ENCODE data around the gene EFNA4. TPM values are rescaled to one million over a fixed set of nuclear protein-coding genes. Genes with fewer than 3 reads are reported as not detected.

EFNA4 gene
- total and polyA plus RNA-seq, 2 experiments from 2014 or later: 4.6 to 5.5 TPM

DNA sequence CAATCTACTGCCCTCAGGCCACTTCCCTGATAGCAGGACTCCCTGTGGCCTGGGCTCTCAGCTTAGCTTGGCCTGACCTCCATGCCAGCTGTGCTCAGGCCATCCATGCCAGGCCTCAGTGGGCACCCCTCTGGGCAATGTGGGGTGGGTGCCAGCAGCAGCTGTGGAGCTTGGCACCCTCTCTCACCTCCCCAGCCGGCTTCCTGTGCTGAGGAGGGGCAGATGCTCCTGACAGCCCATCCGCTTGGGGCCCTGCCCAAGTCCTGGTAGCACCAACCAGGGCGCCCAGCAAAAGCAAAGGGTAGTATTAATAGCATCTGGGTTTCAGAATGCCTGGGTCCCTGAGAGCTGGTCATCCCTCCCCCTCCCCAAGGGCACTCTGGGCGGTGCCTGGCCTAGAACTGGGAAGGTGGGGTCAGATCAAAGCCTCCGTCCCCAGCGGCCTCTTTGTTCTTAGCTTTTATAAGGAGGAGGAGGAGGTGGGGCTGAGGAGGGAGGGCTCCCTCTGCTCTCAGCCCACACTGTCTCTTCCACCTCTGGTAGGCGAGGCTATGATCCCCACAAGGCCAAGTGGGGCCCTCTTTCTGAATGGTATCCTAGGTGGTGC, 6.1 kb downstream of the EFNA4 start:
- no peaks in the 10 kb centered on the region for H3K36me3 ChIP-seq (ENCODE audit: low read depth)
- H3K4me2 ChIP-seq (ENCODE audit: unreplicated experiment): no peak overlapping the region
- no peak overlapping the region for H3K4me3 ChIP-seq
- no peaks in the 10 kb centered on the region for H4K20me1 ChIP-seq (ENCODE audit: insufficient read depth)
- no peaks in the 10 kb centered on the region for H3K9me2 ChIP-seq (ENCODE audit: insufficient read depth)
- no peak overlapping the region for H3K9ac ChIP-seq
- in situ Hi-C loops (cut with MboI): no loop called here
- H3K4me1 ChIP-seq (ENCODE audit: insufficient read depth): 0 out of 2 replicates have a peak, but pooled peaks cover 4% of the 10 kb centered on the region
- WGBS, 2 experiments (ENCODE audit: low coverage in 1 of 2, low lambda C conversion rate in 2 of 2, missing lambda C conversion rate in 2 of 2): 87 to 88% methylated on average over 7 of the region's 7 CpGs
- H3K27ac ChIP-seq: no peak overlapping the region
- H3F3A ChIP-seq (ENCODE audit: insufficient read depth): no peaks in the 10 kb centered on the region
- no peaks in the 10 kb centered on the region for H3K27me3 ChIP-seq (replicated peaks; ENCODE audit: insufficient read depth)
- no peaks in the 10 kb centered on the region for H3K9me3 ChIP-seq (ENCODE audit: low read depth)
- TF ChIP-seq EZH2 (IDR thresholded peaks at IDR 0.05; ENCODE audit: insufficient read depth, poor library complexity, severe bottlenecking) (no peak), EZH2phosphoT487 (IDR thresholded peaks at IDR 0.05; ENCODE audit: insufficient read depth, low read depth) (no peak)
- DNase-seq: no peak
- H3K79me2 ChIP-seq (ENCODE audit: insufficient read depth): peaks cover 3% of the 10 kb centered on the region; the same call in 1 of the 2 replicates
- no peak overlapping the region for H2AFZ ChIP-seq

DNA sequence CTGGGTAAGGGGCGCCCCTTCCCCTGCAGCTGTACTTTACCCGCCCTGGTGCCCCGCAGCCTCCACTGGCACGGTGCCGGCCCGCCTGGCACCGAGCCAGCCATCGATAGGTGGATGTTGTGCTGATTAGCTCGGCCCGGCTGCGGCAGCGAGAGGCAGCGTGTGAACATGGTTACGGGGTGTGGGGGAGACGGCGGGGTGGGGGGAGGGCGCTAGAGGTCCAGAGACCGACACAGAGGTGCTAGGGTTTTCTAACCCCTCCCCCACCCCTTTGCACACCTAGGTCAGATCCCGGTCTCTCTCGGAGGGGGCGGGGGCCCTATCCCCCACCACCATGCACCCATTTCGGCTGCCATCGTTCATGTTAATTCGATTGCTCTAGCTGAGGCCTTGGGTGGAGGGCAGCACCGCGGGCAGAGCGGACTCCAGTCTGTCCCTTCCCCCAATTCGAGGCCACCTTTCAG, 6.7 kb downstream of the EFNA4 start:
- Histone ChIP-seq H3K4me1 (ENCODE audit: insufficient read depth) (0 out of 2 replicates have a peak, but pooled peaks cover 4% of the 10 kb centered on the region), H3F3A (ENCODE audit: insufficient read depth) (no peaks in the 10 kb centered on the region), H3K9me3 (ENCODE audit: low read depth) (no peaks in the 10 kb centered on the region), H3K9ac (peak overlapping the region; percentile 78), H3K4me2 (ENCODE audit: unreplicated experiment) (peak overlapping the region; percentile 80), H3K9me2 (ENCODE audit: insufficient read depth) (no peaks in the 10 kb centered on the region), H3K79me2 (ENCODE audit: insufficient read depth) (0 out of 2 replicates have a peak, but pooled peaks cover under 1% of the 10 kb centered on the region), H2AFZ (peak overlapping the region; percentile 69), H3K27me3 (replicated peaks; ENCODE audit: insufficient read depth) (no peaks in the 10 kb centered on the region), H3K36me3 (ENCODE audit: low read depth) (no peaks in the 10 kb centered on the region), H3K27ac (no peak overlapping the region), H3K4me3 (peak overlapping the region; percentile 67), H4K20me1 (ENCODE audit: insufficient read depth) (no peaks in the 10 kb centered on the region)
- WGBS, 2 experiments (ENCODE audit: low coverage in 1 of 2, low lambda C conversion rate in 2 of 2, missing lambda C conversion rate in 2 of 2): 31 to 34% methylated on average over 20 to 23 of the region's 28 CpGs
- TF ChIP-seq EZH2 (IDR thresholded peaks at IDR 0.05; ENCODE audit: insufficient read depth, poor library complexity, severe bottlenecking) (no peak), EZH2phosphoT487 (IDR thresholded peaks at IDR 0.05; ENCODE audit: insufficient read depth, low read depth) (no peak)
- in situ Hi-C loops (cut with MboI): no loop called here
- no peak for DNase-seq

DNA sequence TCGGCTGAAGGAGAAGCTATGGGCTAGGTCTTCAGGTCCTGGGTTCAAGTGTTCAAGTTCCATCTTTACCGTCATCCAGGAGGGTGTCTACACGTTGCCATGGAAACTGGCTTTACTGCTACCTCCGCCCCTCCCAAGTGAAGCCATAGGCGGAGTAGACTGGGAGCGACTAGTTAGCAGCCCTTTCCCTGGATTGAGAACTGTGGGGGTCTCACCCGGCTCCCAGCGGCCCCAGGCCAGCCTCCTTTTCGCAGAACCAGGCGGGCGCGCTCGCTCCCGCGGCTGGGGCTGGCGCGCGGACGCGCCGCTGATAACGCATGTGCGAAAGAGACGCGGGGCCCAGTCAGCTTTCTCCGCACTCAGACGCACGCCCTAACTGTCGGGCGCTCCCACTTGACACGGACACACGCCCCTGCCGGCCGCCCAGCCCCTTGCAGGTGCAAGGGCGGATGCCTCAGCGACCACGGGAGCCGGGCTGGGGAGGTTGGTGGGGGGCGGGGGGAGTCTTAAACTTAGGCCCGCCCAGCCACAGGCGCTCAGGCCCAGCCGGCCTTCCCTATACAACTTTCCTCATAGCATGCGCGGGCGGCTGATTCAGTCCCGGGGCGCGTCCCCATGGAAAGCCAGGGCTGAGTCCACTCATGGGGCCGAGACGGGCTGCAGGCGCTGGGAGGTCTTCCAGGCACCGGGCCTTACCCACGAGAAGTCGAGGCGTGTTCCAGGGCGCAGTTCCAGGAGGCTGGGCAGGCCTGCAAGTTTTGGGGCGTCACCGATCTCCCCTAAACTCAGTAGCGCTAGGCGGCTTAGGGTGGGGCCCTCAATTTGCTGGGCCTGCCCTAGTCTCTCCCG, 7.4 kb downstream of the EFNA4 start:
- H3K79me2 ChIP-seq (ENCODE audit: insufficient read depth): no peaks in the 10 kb centered on the region
- no peaks in the 10 kb centered on the region for H3F3A ChIP-seq (ENCODE audit: insufficient read depth)
- no peaks in the 10 kb centered on the region for H3K27me3 ChIP-seq (replicated peaks; ENCODE audit: insufficient read depth)
- H3K4me3 ChIP-seq: peak overlapping the region; percentile 67
- H3K9me2 ChIP-seq (ENCODE audit: insufficient read depth): no peaks in the 10 kb centered on the region
- in situ Hi-C loops (cut with MboI): no loop called here
- H3K4me2 ChIP-seq (ENCODE audit: unreplicated experiment): peak overlapping the region; percentile 80
- no peaks in the 10 kb centered on the region for H3K36me3 ChIP-seq (ENCODE audit: low read depth)
- H3K9me3 ChIP-seq (ENCODE audit: low read depth): no peaks in the 10 kb centered on the region
- H3K27ac ChIP-seq: peak overlapping the region; percentile 44
- peak overlapping the region; percentile 69 for H2AFZ ChIP-seq
- peak overlapping the region; percentile 78 for H3K9ac ChIP-seq
- peak; percentile 95 for DNase-seq
- H3K4me1 ChIP-seq (ENCODE audit: insufficient read depth): 0 out of 2 replicates have a peak, but pooled peaks cover 4% of the 10 kb centered on the region
- WGBS, 2 experiments (ENCODE audit: low coverage in 1 of 2, low lambda C conversion rate in 2 of 2, missing lambda C conversion rate in 2 of 2): 2 to 3% methylated on average over 50 to 59 of the region's 61 CpGs
- TF ChIP-seq EZH2 (IDR thresholded peaks at IDR 0.05; ENCODE audit: insufficient read depth, poor library complexity, severe bottlenecking) (no peak), EZH2phosphoT487 (IDR thresholded peaks at IDR 0.05; ENCODE audit: insufficient read depth, low read depth) (no peak)
- no peaks in the 10 kb centered on the region for H4K20me1 ChIP-seq (ENCODE audit: insufficient read depth)

DNA sequence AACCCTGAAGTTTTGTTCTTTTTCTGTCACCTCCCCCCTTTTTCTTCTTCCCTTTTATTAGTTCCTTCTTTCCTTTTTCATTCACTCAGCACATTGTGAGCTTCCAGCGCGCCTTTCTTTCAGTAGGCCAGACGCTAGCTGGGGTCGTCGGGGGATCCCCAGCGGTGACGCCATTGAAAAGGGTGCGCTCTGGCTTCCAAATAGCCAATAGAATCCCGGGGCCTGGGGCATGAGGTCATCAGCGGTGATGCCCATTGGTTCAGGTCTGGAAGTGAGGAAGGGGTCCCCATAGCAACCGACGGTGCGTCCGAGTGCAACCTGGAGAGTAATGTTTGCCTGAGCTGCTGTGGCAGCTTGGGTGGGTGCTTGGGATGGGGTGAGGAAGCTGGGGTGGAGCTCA, 8.2 kb downstream of the EFNA4 start:
- Histone ChIP-seq H3K4me2 (ENCODE audit: unreplicated experiment) (peak overlapping the region; percentile 80), H3K27ac (peak overlapping the region; percentile 44; the same call in 1 of the 2 replicates), H3K9me3 (ENCODE audit: low read depth) (no peaks in the 10 kb centered on the region), H4K20me1 (ENCODE audit: insufficient read depth) (no peaks in the 10 kb centered on the region), H3K9me2 (ENCODE audit: insufficient read depth) (no peaks in the 10 kb centered on the region), H3K79me2 (ENCODE audit: insufficient read depth) (no peaks in the 10 kb centered on the region), H3F3A (ENCODE audit: insufficient read depth) (no peaks in the 10 kb centered on the region), H3K27me3 (replicated peaks; ENCODE audit: insufficient read depth) (no peaks in the 10 kb centered on the region), H3K4me1 (ENCODE audit: insufficient read depth) (0 out of 2 replicates have a peak, but pooled peaks cover 4% of the 10 kb centered on the region), H2AFZ (peak overlapping the region; percentile 69), H3K36me3 (ENCODE audit: low read depth) (no peaks in the 10 kb centered on the region), H3K4me3 (no peak overlapping the region; the same call in 1 of the 2 replicates), H3K9ac (peak overlapping the region; percentile 78)
- in situ Hi-C loops (cut with MboI): no loop called here
- WGBS, 2 experiments (ENCODE audit: low coverage in 1 of 2, low lambda C conversion rate in 2 of 2, missing lambda C conversion rate in 2 of 2): 80 to 81% methylated on average over 14 of the region's 14 CpGs
- TF ChIP-seq EZH2phosphoT487 (IDR thresholded peaks at IDR 0.05; ENCODE audit: insufficient read depth, low read depth) (no peak), EZH2 (IDR thresholded peaks at IDR 0.05; ENCODE audit: insufficient read depth, poor library complexity, severe bottlenecking) (no peak)
- no peak for DNase-seq

Data from GM23248 (cell line).